Measurements from ENCODE around the gene VPS52. TPM values are rescaled to one million over a fixed set of nuclear protein-coding genes. Genes with fewer than 3 reads are reported as not detected.
A peak's percentile ranks its signal among the peaks of the same experiment; 100 is the strongest.

VPS52 gene
- total and polyA plus RNA-seq, 9 of the 15 experiments (the other 6 are each of a cell fraction or from before 2014, with no cell fraction given), result 24.4 to 103 (median 40.2) TPM

DNA sequence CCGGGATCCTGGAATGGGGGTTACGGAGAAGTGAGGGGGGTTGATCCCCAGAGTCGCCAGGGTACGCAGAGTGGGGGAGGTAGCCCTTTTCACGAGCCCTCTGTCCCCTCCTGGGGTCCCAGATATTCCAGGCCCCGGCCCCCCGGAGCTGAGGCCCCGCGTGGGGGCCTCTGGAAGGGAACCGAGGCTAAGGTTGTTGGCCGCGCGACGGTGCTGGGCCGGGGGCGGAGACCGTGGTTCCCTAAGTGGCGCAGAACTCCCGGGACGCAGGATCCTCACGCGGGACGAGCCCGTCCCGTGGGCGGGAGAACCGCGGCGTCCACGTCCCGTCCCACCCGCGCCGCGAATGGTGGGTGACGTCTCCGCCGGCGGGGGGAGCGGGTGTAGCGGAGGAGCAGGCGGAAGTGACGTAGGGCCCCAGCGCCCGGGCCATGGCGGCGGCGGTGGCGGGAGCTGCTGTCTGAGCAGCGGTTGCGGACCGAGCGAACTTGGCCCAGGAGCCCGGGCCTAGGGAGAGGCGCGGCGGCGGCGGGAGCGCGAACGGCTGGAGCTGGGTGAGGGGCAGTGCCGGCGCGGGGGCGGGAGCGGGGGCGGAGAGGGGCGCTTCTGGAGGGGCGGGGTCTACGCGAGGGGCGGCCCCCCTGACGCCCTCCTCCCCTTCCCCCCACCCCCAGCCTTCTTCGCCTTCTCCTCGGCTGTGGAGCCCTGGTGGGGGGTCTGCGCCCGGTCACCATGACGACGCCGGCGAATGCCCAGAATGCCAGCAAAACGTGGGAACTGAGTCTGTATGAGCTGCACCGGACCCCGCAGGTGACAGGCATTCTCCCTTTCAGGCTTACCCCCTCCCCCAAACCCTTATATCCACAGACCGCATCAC lies 63.3 kb downstream of the VPS52 start, which contains the start of gene RING1 (continued):
- TF ChIP-seq, protein P1, sequence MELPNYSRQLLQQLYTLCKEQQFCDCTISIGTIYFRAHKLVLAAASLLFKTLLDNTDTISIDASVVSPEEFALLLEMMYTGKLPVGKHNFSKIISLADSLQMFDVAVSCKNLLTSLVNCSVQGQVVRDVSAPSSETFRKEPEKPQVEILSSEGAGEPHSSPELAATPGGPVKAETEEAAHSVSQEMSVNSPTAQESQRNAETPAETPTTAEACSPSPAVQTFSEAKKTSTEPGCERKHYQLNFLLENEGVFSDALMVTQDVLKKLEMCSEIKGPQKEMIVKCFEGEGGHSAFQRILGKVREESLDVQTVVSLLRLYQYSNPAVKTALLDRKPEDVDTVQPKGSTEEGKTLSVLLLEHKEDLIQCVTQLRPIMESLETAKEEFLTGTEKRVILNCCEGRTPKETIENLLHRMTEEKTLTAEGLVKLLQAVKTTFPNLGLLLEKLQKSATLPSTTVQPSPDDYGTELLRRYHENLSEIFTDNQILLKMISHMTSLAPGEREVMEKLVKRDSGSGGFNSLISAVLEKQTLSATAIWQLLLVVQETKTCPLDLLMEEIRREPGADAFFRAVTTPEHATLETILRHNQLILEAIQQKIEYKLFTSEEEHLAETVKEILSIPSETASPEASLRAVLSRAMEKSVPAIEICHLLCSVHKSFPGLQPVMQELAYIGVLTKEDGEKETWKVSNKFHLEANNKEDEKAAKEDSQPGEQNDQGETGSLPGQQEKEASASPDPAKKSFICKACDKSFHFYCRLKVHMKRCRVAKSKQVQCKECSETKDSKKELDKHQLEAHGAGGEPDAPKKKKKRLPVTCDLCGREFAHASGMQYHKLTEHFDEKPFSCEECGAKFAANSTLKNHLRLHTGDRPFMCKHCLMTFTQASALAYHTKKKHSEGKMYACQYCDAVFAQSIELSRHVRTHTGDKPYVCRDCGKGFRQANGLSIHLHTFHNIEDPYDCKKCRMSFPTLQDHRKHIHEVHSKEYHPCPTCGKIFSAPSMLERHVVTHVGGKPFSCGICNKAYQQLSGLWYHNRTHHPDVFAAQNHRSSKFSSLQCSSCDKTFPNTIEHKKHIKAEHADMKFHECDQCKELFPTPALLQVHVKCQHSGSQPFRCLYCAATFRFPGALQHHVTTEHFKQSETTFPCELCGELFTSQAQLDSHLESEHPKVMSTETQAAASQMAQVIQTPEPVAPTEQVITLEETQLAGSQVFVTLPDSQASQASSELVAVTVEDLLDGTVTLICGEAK (IDR thresholded peaks at IDR 0.05), result peak; percentile 90
- TF ChIP-seq, protein P1 (CRISPR knock-in tag; IDR thresholded peaks at IDR 0.05), result no peak
- TF ChIP-seq, protein P2, sequence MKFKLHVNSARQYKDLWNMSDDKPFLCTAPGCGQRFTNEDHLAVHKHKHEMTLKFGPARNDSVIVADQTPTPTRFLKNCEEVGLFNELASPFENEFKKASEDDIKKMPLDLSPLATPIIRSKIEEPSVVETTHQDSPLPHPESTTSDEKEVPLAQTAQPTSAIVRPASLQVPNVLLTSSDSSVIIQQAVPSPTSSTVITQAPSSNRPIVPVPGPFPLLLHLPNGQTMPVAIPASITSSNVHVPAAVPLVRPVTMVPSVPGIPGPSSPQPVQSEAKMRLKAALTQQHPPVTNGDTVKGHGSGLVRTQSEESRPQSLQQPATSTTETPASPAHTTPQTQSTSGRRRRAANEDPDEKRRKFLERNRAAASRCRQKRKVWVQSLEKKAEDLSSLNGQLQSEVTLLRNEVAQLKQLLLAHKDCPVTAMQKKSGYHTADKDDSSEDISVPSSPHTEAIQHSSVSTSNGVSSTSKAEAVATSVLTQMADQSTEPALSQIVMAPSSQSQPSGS (CRISPR knock-in tag; IDR thresholded peaks at IDR 0.05), result peak; percentile 87; the same call in 1 of the 2 replicates
- TF ChIP-seq, protein P3, sequence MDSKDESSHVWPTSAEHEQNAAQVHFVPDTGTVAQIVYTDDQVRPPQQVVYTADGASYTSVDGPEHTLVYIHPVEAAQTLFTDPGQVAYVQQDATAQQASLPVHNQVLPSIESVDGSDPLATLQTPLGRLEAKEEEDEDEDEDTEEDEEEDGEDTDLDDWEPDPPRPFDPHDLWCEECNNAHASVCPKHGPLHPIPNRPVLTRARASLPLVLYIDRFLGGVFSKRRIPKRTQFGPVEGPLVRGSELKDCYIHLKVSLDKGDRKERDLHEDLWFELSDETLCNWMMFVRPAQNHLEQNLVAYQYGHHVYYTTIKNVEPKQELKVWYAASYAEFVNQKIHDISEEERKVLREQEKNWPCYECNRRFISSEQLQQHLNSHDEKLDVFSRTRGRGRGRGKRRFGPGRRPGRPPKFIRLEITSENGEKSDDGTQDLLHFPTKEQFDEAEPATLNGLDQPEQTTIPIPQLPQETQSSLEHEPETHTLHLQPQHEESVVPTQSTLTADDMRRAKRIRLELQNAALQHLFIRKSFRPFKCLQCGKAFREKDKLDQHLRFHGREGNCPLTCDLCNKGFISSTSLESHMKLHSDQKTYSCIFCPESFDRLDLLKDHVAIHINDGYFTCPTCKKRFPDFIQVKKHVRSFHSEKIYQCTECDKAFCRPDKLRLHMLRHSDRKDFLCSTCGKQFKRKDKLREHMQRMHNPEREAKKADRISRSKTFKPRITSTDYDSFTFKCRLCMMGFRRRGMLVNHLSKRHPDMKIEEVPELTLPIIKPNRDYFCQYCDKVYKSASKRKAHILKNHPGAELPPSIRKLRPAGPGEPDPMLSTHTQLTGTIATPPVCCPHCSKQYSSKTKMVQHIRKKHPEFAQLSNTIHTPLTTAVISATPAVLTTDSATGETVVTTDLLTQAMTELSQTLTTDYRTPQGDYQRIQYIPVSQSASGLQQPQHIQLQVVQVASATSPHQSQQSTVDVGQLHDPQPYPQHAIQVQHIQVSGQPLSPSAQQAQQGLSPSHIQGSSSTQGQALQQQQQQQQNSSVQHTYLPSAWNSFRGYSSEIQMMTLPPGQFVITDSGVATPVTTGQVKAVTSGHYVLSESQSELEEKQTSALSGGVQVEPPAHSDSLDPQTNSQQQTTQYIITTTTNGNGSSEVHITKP (IDR thresholded peaks at IDR 0.05; ENCODE audit: partially characterized antibody), result peak; percentile 41
- TF ChIP-seq NR3C1 (CRISPR knock-in tag; IDR thresholded peaks at IDR 0.05) (peak; percentile 9; the same call in 1 of the 2 replicates), NCOA1 (IDR thresholded peaks at IDR 0.05; ENCODE audit: low read depth) (no peak)
- TF ChIP-seq, protein P4, sequence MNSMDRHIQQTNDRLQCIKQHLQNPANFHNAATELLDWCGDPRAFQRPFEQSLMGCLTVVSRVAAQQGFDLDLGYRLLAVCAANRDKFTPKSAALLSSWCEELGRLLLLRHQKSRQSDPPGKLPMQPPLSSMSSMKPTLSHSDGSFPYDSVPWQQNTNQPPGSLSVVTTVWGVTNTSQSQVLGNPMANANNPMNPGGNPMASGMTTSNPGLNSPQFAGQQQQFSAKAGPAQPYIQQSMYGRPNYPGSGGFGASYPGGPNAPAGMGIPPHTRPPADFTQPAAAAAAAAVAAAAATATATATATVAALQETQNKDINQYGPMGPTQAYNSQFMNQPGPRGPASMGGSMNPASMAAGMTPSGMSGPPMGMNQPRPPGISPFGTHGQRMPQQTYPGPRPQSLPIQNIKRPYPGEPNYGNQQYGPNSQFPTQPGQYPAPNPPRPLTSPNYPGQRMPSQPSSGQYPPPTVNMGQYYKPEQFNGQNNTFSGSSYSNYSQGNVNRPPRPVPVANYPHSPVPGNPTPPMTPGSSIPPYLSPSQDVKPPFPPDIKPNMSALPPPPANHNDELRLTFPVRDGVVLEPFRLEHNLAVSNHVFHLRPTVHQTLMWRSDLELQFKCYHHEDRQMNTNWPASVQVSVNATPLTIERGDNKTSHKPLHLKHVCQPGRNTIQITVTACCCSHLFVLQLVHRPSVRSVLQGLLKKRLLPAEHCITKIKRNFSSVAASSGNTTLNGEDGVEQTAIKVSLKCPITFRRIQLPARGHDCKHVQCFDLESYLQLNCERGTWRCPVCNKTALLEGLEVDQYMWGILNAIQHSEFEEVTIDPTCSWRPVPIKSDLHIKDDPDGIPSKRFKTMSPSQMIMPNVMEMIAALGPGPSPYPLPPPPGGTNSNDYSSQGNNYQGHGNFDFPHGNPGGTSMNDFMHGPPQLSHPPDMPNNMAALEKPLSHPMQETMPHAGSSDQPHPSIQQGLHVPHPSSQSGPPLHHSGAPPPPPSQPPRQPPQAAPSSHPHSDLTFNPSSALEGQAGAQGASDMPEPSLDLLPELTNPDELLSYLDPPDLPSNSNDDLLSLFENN (IDR thresholded peaks at IDR 0.05; ENCODE audit: low read depth in 2 of 2, low read length in 2 of 2), result peak in 1 of 2 experiments; percentile 40; a peak in 1 of 4 replicates
